ENCODE measurements around the gene PEAK1.

The PEAK1 gene

DNA sequence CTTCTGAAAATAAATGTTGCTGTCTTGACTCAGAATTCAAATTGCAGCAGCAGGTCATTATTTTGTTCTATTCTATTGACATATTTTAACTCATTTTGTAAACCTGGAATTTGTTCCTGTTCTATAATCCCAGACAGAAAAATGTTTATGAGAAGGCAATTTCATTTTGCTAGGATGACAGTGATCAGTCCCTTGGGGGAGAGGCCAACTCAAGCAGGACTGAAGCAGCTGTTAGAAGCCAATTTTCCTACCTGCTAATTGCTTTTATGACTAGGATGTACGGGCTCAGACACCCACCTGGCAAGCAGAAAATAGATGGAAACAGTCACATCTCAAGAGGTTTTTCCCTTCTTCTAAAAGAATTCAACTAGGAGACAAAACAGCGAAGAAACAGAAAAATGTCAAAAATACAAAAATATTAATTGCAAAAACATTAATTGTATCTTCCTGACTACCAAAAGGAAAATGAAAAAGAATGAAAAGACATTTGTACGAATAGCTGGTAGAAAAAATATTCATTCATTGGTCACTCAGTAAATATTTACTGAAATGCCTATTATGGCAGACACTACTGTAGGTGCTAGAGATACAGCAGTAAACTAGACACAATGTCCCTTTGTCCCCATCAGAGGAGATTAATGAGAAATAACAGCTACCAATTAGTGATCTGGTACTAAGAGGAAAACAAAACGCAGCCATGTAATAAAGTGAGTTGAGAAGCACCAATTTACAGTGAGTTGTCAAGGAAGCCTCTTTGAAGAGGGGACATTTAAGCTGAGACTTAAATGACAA, 73.5 kb downstream of the PEAK1 start:
- TF ChIP-seq GATA3 (IDR thresholded peaks at IDR 0.05; ENCODE audit: low read depth, low read length) (no peak), GATA2 (IDR thresholded peaks at IDR 0.05; ENCODE audit: low read depth, low read length) (no peak)

DNA sequence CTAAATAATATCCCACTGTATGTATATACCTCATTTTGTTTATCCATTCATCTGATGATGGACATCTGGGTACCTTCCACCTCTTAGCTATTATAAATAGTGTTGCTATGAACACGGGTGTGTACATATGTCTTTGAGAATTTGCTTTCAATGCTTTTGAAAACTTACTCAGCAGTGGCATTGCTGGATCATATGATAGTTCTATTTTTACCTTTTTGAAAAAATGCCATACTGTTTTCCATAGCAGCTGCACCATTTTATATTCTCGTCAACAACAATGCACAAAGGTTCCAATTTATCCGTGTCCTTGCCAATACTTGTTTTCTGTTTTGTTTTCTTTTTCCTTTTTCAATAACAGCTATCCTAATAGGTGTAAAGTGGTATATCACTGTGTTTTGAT, 77.1 kb downstream of the PEAK1 start:
- TF ChIP-seq GATA3 (IDR thresholded peaks at IDR 0.05; ENCODE audit: low read depth, low read length) = no peak
- no peak for TF ChIP-seq GATA2 (IDR thresholded peaks at IDR 0.05; ENCODE audit: low read depth, low read length)

DNA sequence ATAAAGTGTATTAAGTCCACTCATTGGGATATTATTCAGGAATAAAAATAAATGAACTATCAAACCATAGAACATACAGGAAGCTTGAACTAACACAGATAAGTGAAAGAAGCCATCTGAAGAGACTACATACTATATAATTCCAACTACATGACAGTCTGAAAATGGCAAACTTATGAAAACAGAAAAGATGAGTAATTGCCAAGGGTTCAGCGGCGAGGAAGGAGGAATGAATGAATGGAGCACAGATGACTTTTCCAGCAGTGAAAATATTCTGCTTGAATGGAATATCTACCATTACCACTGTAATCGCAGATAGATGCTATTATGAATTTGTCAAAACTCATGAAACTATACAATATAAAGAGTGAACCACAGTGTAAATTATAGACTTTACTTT, 79.7 kb downstream of the PEAK1 start:
- TF ChIP-seq GATA2 (IDR thresholded peaks at IDR 0.05; ENCODE audit: low read depth, low read length) = no peak
- TF ChIP-seq GATA3 (IDR thresholded peaks at IDR 0.05; ENCODE audit: low read depth, low read length) = no peak

DNA sequence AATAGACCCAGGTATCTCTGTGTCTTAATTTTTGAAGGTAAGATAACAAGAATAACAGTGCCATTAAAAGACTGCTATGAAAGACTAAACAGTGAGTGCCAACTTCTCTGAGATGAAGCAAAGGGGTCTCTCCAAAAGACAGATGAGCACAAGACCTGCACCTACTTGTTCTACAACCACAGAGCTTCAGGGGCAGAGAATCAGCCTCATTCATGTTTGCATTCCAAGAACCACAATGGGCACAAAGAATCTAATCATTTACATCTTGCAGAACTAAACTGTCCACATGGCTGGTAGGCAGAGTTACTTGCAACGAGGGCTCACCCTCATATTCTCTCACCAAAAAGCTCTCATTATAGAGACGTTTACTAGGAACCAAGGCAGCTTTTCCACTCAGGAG, 83.9 kb downstream of the PEAK1 start:
- TF ChIP-seq GATA2 (IDR thresholded peaks at IDR 0.05; ENCODE audit: low read depth, low read length) (no peak), GATA3 (IDR thresholded peaks at IDR 0.05; ENCODE audit: low read depth, low read length) (no peak)

DNA sequence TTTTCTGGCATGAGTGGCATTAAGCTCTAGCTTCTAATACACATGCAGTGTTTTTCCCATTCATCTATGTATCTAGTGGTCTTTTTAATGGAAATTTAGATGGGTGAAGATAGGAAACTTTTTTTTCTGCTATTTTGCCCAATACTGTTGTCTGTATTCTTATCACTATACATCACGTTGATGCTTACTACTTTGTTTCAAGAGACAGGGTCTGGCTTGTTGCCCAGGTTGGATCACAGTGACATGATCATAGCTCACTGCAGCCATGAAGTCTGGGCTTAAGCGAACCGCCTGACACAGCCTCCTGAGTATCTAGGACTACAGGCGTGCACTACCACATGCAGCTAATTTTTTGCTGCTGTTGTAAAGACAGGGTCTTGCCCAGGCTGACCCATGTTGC, 84.6 kb downstream of the PEAK1 start:
- TF ChIP-seq GATA3 (IDR thresholded peaks at IDR 0.05; ENCODE audit: low read depth, low read length) (peak; percentile 56), GATA2 (IDR thresholded peaks at IDR 0.05; ENCODE audit: low read depth, low read length) (peak; percentile 69)

DNA sequence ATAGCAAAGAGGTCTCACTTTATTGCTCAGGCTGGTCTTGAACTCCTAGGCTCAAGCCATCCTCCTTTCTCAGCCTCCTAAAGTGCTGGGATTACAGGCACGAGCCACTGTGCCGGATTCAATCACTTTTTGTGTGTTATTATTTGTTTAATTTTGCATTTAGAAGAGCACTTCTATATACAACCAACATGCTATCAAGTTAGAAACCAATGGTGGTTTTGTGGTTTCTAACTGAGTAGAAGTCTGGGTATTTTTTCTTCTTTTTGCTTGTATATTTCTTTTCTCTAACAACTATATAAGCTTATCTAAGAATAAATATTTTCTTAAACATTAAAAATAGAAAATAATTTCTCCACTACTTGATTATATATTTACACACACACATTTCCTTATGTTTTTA, 86.7 kb downstream of the PEAK1 start:
- TF ChIP-seq GATA3 (IDR thresholded peaks at IDR 0.05; ENCODE audit: low read depth, low read length) = no peak
- no peak for TF ChIP-seq GATA2 (IDR thresholded peaks at IDR 0.05; ENCODE audit: low read depth, low read length)

DNA sequence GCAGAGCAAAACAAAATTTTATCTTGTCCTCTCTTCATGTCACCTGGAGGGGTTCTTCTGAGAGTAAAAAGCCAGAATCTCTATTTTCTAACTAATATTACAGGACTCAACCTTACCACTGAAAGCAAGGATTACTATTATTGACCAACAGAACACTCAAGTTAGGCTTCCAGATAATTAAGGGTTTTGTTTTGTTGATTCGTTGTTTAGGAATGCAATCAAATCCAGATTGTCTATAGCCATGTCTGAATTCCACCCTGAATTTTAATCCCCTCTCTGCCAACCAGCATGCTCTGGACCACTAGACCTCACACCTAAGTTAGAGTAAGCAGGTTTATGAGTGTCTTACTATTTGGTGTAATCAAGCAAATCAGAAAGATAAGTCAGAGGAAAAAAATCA, 90.7 kb downstream of the PEAK1 start:
- TF ChIP-seq GATA3 (IDR thresholded peaks at IDR 0.05; ENCODE audit: low read depth, low read length) = no peak
- TF ChIP-seq GATA2 (IDR thresholded peaks at IDR 0.05; ENCODE audit: low read depth, low read length) = no peak

DNA sequence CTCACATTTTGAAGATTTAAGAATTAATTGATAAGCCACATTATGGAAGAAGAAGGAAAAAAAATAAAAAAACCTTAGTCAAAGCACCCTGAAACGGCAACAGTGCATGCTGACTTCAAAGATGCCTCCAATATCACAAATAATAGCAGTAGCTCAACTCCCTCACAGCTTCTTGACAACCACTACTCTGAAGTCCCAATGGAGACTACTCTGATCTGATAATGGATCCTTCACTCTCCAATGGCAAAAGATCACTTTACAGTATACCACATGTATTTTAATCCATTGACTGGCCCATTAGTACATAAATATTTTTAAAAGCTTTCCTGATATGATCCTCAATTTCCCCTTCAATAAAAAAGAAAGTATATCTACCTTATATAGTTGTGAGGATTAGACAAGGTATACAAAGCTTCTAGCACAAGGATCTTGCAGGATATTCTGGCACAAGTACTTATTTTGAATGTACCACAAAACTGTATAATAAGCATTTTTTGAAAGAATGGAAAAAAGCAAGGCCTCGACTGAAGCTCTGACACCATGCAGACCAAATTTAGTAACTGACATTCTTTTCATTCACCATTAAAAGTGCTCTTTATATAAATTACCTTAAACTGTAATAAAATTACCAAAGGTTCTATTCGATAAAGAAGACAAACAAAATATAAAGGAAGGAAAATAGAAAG, 91.9 kb downstream of the PEAK1 start:
- TF ChIP-seq GATA3 (IDR thresholded peaks at IDR 0.05; ENCODE audit: low read depth, low read length) (no peak), GATA2 (IDR thresholded peaks at IDR 0.05; ENCODE audit: low read depth, low read length) (no peak)

DNA sequence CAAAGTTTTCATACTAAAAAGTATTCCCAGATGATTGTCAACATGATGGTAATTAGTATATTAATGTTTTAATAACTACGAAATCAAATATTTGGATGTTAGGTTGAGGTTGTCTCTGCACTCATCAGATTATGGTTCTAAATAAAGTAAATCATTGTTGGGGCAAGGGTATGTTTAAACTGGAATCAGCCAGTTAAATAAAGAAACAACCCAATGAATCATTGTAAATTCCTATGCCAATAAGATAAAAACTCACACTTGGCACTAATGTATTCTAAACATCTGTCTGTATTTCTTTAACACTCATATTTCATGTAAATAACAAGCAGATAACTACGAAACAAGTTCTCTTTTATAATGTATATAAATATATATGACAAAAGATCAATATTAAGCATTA, 92.7 kb downstream of the PEAK1 start:
- no peak for TF ChIP-seq GATA2 (IDR thresholded peaks at IDR 0.05; ENCODE audit: low read depth, low read length)
- no peak for TF ChIP-seq GATA3 (IDR thresholded peaks at IDR 0.05; ENCODE audit: low read depth, low read length)

DNA sequence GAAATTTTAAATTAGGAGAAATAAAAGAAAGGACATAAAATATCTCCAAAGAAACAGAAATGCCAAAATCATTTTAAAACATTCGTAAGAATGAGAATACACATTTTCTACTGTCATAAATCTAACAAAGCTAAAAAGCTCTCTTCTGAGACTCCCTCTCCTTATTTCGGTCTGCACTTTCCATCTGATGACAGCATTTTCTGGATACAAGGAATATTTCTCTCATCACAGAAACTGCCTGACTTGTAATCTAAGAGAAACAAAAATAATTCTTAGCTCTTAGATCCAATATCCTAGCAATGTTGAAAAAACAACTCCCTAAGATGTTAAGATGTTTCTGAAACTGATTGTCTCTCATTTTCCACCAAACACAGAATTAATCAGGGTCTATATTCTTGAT, 93.5 kb downstream of the PEAK1 start:
- TF ChIP-seq GATA3 (IDR thresholded peaks at IDR 0.05; ENCODE audit: low read depth, low read length) (no peak), GATA2 (IDR thresholded peaks at IDR 0.05; ENCODE audit: low read depth, low read length) (no peak)

DNA sequence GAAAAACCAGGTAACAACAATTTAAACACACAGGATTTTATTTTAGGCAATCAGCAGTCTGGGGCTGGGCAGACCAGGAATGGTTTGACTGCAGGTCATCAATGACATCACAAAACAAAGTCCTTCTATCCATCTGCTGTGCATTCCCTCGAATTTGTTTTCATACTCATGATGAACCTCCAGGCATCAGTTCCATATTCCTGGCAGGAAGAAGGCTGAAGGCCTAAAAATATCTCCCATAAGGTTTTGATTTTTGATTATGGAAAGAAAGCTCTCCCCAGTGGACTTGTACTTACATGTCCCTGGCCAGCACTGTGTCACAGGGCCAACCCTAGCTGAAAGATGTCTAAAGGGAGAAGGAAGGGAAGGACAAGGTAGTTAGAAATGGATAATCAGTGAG, 107.4 kb downstream of the PEAK1 start:
- no peak for TF ChIP-seq GATA3 (IDR thresholded peaks at IDR 0.05; ENCODE audit: low read depth, low read length)
- no peak for TF ChIP-seq GATA2 (IDR thresholded peaks at IDR 0.05; ENCODE audit: low read depth, low read length)

DNA sequence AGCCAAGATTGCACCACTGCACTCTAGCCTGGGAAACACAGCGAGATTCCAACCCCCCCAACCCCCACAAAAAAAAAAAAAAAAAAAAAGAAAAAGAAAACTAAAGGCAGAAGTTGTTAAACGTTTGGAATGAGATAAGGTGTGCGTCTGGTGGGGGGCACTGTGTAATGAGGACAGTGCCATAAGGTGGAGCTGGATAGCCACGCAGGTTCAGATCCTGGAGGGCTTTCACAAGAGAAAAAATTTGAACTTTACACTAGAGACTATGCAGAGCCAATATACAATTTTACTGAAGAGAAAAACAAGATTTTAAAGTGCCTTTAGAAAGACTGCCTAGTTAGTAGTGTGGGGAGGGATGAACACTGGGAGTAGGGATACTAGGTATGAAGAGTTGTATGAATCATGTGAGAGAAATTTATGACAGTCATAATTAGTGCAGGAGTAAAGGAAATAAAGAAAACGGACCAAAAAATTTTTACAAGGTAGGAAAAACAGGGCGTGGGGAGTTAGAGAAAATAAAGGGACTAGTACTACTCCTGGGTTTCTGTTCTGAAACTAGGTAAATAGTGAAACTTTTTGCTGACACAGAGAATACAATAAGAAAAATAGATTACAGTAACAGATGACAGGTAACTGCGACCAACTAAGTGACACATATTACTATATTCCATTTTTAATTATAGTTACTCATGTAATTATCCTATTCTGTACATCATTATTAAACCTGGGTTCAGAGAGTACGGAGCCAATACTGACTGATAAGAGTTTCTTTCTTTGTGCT, 108.1 kb downstream of the PEAK1 start:
- TF ChIP-seq GATA2 (IDR thresholded peaks at IDR 0.05; ENCODE audit: low read depth, low read length) = no peak
- no peak for TF ChIP-seq GATA3 (IDR thresholded peaks at IDR 0.05; ENCODE audit: low read depth, low read length)

DNA sequence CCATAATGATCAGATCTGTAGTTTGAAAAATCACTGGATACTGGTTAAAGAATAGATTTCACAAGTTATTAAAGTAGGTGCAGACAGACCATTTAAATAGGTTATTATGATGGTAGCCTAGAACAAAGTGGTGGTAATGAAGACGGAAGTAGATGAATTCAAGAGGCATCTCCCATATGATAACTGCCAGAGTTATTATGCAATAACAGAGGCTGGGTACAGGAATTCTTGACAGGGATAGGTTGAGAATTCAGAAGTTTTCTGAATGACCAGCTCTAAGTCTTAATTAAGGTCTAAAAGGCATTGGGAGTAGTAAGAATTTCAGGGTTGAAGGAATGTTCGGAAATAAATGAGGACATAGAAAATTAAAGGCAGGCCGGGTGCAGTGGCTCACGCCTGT, 108.9 kb downstream of the PEAK1 start:
- TF ChIP-seq GATA2 (IDR thresholded peaks at IDR 0.05; ENCODE audit: low read depth, low read length) (no peak), GATA3 (IDR thresholded peaks at IDR 0.05; ENCODE audit: low read depth, low read length) (no peak)

DNA sequence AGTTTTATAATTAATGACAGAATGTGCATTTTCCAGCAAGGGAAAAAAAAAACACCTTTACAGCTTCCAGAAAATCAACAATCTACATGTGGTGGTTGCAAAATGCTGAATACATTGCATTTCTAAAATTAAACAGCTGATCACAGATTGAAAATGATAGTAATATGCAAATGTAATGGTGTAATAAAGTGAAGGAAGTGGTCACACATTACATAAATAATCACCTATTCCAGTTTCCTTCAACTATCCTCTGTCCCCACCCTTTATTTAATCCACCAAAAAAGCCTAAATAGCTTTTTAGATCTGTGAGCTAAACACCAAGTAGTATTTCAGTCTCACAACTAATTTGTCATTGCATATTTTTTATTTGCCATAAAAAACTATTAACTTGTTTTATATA, 110.5 kb downstream of the PEAK1 start:
- TF ChIP-seq GATA3 (IDR thresholded peaks at IDR 0.05; ENCODE audit: low read depth, low read length) = no peak
- no peak for TF ChIP-seq GATA2 (IDR thresholded peaks at IDR 0.05; ENCODE audit: low read depth, low read length)

All from SH-SY5Y (cell line).